H1 (cell line): Measurements from ENCODE around the gene UCHL5. TPM values are rescaled to one million over a fixed set of nuclear protein-coding genes. Genes with fewer than 3 reads are reported as not detected.

Experiments used
- CTCF ChIA-PET: fragments of 300-600 bp; sonication (Branson Sonifier 250); formaldehyde crosslinking; loops from one replicate; lab custom pipeline; 2021; ENCODE audit not compliant: partially characterized antibody; lab: Charles Lee
- POLR2A ChIA-PET: fragments of 300-600 bp; sonication (Branson Sonifier 250); formaldehyde crosslinking; loops from one replicate; lab custom pipeline; 2021; ENCODE audit warnings: inconsistent platforms; ENCODE audit not compliant: partially characterized antibody; lab: Charles Lee
- DNase-seq, 2 experiments: peaks; one replicate each; pipeline versions ENCODE4 v3.0.0 to v3.0.0-alpha.2; 2010 to 2022; ENCODE audit warnings: low spot score in 2 of 2, low read depth in 1 of 2, mixed read lengths in 1 of 2
- FAIRE-seq: peaks from 2 replicates; lab custom pipeline; 2011; peaks lifted over from hg19 to GRCh38; lab: Jason Lieb, UNC
- H2AFZ ChIP-seq: 2 replicates; pipeline ENCODE4 v1.8.1; 2012; ENCODE audit warnings: low read length, inconsistent platforms
- H2AK5ac ChIP-seq: 2 replicates; pipeline ENCODE4 v1.6.1; 2013; ENCODE audit warnings: low read depth, low read length
- H2BK120ac ChIP-seq: replicated peaks from 2 replicates; pipeline ENCODE3; 2013; ENCODE audit warnings: low read depth, low read length, inconsistent platforms
- H2BK12ac ChIP-seq: 2 replicates; pipeline ENCODE4 v1.6.1; 2013; ENCODE audit warnings: low read depth, low read length
- H2BK15ac ChIP-seq: 2 replicates; pipeline ENCODE4 v1.6.1; 2013; ENCODE audit warnings: low read length
- H2BK20ac ChIP-seq: 2 replicates; pipeline ENCODE4 v1.6.1; 2013; ENCODE audit warnings: low read length
- H2BK5ac ChIP-seq: 2 replicates; pipeline ENCODE4 v1.6.1; 2013; ENCODE audit warnings: low read depth, low read length
- H3K14ac ChIP-seq: 2 replicates; pipeline ENCODE4 v1.6.1; 2013; ENCODE audit warnings: inconsistent platforms; ENCODE audit not compliant: insufficient read length
- H3K18ac ChIP-seq: 2 replicates; pipeline ENCODE4 v1.6.1; 2013; ENCODE audit warnings: low read length; ENCODE audit errors: extremely low read depth
- H3K23ac ChIP-seq: 2 replicates; pipeline ENCODE4 v1.6.1; 2013; ENCODE audit warnings: inconsistent platforms; ENCODE audit not compliant: insufficient read length
- H3K23me2 ChIP-seq: 2 replicates; pipeline ENCODE4 v1.6.1; 2013; ENCODE audit warnings: low read depth, low read length
- H3K27ac ChIP-seq: 2 replicates; pipeline ENCODE4 v1.6.1; 2011; ENCODE audit warnings: low read depth, low read length, inconsistent platforms
- H3K27me3 ChIP-seq, 4 experiments: replicated peaks in 1 of 4; 1 replicate in 1 of 4; 2 replicates in 3 of 4; pipeline versions ENCODE4 v1.6.1 to v1.8.1; 2011 to 2013; ENCODE audit warnings: low read length in 3 of 4, mild to moderate bottlenecking in 3 of 4, inconsistent platforms in 2 of 4, mixed read lengths in 2 of 4, moderate library complexity in 1 of 4; ENCODE audit not compliant: control insufficient read depth in 3 of 4, insufficient read depth in 3 of 4; ENCODE audit errors: extremely low read depth in 1 of 4
- H3K36me3 ChIP-seq, 4 experiments: 2 replicates each; pipeline versions ENCODE4 v1.6.1 to v1.8.1; 2011 to 2013; ENCODE audit warnings: mild to moderate bottlenecking in 4 of 4, low read length in 3 of 4, moderate library complexity in 2 of 4, control low read depth in 1 of 4, inconsistent platforms in 1 of 4; ENCODE audit not compliant: insufficient read depth in 4 of 4, control insufficient read depth in 2 of 4
- H3K4ac ChIP-seq: replicated peaks from 2 replicates; pipeline ENCODE3; 2013; ENCODE audit warnings: low read length, low read depth, mixed read lengths, inconsistent platforms; ENCODE audit not compliant: insufficient read length
- H3K4me1 ChIP-seq, 4 experiments: replicated peaks in 1 of 4; 1 replicate in 1 of 4; 2 replicates in 3 of 4; pipeline versions ENCODE4 v1.6.1 to v1.8.1; 2011 to 2013; ENCODE audit warnings: low read length in 3 of 4, inconsistent platforms in 2 of 4, mixed read lengths in 1 of 4; ENCODE audit not compliant: insufficient read depth in 4 of 4, control insufficient read depth in 3 of 4
- H3K4me2 ChIP-seq, 2 experiments: 2 replicates each; pipeline versions ENCODE4 v1.6.1 to v1.8.1; 2011 to 2013; ENCODE audit warnings: low read depth in 2 of 2, low read length in 2 of 2, control low read depth in 1 of 2, inconsistent platforms in 1 of 2, mild to moderate bottlenecking in 1 of 2; ENCODE audit not compliant: insufficient read depth in 1 of 2
- H3K4me3 ChIP-seq, 4 experiments: fragments of 200-600, 300-600 bp in 1 of 4; sonication (generic), shearing (Covaris generic), sonication (Bioruptor Twin) in 1 of 4; 2 replicates each; pipeline versions ENCODE4 v1.5.1 to v1.8.1; 2011 to 2016; ENCODE audit warnings: low read length in 4 of 4, low read depth in 3 of 4, control low read depth in 2 of 4, inconsistent platforms in 2 of 4, mild to moderate bottlenecking in 2 of 4, mixed read lengths in 1 of 4, moderate library complexity in 1 of 4; ENCODE audit not compliant: insufficient read depth in 2 of 4; ENCODE audit errors: extremely low read depth in 1 of 4
- H3K56ac ChIP-seq: replicated peaks from 2 replicates; pipeline ENCODE3; 2013; ENCODE audit warnings: low read depth, mild to moderate bottlenecking, mixed read lengths, low read length, inconsistent platforms; ENCODE audit not compliant: insufficient read length
- H3K79me1 ChIP-seq: 2 replicates; pipeline ENCODE4 v1.6.1; 2013; ENCODE audit warnings: low read depth, low read length, control low read depth
- H3K79me2 ChIP-seq, 2 experiments: 2 replicates each; pipeline versions ENCODE4 v1.6.1 to v1.8.1; 2012 to 2013; ENCODE audit warnings: low read length in 2 of 2, mild to moderate bottlenecking in 2 of 2, inconsistent platforms in 1 of 2; ENCODE audit not compliant: insufficient read depth in 2 of 2, control insufficient read depth in 1 of 2
- H3K9ac ChIP-seq, 4 experiments: replicated peaks in 1 of 4; 1 replicate in 1 of 4; 2 replicates in 3 of 4; pipeline versions ENCODE4 v1.6.1 to v1.8.1; 2011 to 2013; ENCODE audit warnings: low read depth in 3 of 4, low read length in 3 of 4, control low read depth in 2 of 4, mild to moderate bottlenecking in 2 of 4, moderate library complexity in 2 of 4, inconsistent platforms in 1 of 4; ENCODE audit errors: extremely low read depth in 1 of 4
- H3K9me3 ChIP-seq, 2 experiments: 2 replicates each; pipeline versions ENCODE4 v1.6.1 to v1.8.1; 2012 to 2013; ENCODE audit warnings: mild to moderate bottlenecking in 2 of 2, moderate library complexity in 2 of 2, control low read depth in 1 of 2, inconsistent platforms in 1 of 2, low read depth in 1 of 2, low read length in 1 of 2, mixed read lengths in 1 of 2; ENCODE audit not compliant: insufficient read depth in 2 of 2
- H4K20me1 ChIP-seq, 2 experiments: replicated peaks in 1 of 2; 2 replicates each; pipeline versions ENCODE3 to v1.8.1; 2011 to 2013; ENCODE audit warnings: inconsistent platforms in 2 of 2, low read length in 2 of 2, mild to moderate bottlenecking in 1 of 2; ENCODE audit not compliant: insufficient read depth in 2 of 2, control insufficient read depth in 1 of 2
- H4K5ac ChIP-seq: 2 replicates; pipeline ENCODE4 v1.6.1; 2013; ENCODE audit warnings: low read length, low read depth, mixed read lengths, inconsistent platforms; ENCODE audit not compliant: insufficient read length
- H4K8ac ChIP-seq: 2 replicates; pipeline ENCODE4 v1.8.0; 2013; ENCODE audit warnings: mild to moderate bottlenecking, moderate library complexity, low read length, inconsistent platforms; ENCODE audit not compliant: insufficient read depth; ENCODE audit errors: extremely low read depth
- H4K91ac ChIP-seq: replicated peaks from 2 replicates; pipeline ENCODE3; 2013; ENCODE audit warnings: low read length, mixed read lengths, inconsistent platforms; ENCODE audit not compliant: insufficient read length
- JUND ChIP-seq: IDR thresholded peaks from 2 replicates; pipeline ENCODE4 v1.6.1; 2011; ENCODE audit warnings: mild to moderate bottlenecking, improper control_type of control experiment, low read length
- SIX5 ChIP-seq: IDR thresholded peaks from 2 replicates; pipeline ENCODE4 v1.6.1; 2011; ENCODE audit warnings: mild to moderate bottlenecking, low read depth, low read length
- WGBS, 2 experiments: shearing (Covaris generic) in 1 of 2; methylation state at CpG; one replicate each; pipeline versions ENCODE4 v1.1.6 to v1.1.7; 2013 to 2015; ENCODE audit warnings: low lambda C conversion rate in 2 of 2, mixed read lengths in 2 of 2, inconsistent platforms in 1 of 2, low coverage in 1 of 2, missing lambda C conversion rate in 1 of 2; ENCODE audit not compliant: insufficient replicate concordance in 2 of 2, insufficient coverage in 1 of 2, insufficient read length in 1 of 2; ENCODE audit errors: extremely low coverage in 1 of 2, missing lambda C conversion rate in 1 of 2; 5-methylcytosine and 5-hydroxymethylcytosine counted together
- polyA plus RNA-seq, 7 experiments: library from polyadenylated mRNA; depleted of rRNA in 3 of 7; stranded (reverse) in 5 of 7; unstranded in 2 of 7; fragments of >200 nt in 5 of 7; fragments of 200-250 nt in 2 of 7; gene quantifications; 1 replicate in 5 of 7; 2 replicates in 1 of 7; 4 replicates in 1 of 7; pipeline versions ENCODE4 v1.2.1 to v1.2.3, GENCODE V29; 2011 to 2013; ENCODE audit warnings: missing spikeins in 2 of 7, mixed read lengths in 2 of 7
- total RNA-seq: library from RNA; stranded (reverse); fragmentation: NEBNext Ultra II Directional; extraction: Animal tissue kit (Norgen Biotek cat#: 25700); gene quantifications from 2 replicates; pipeline ENCODE4 v1.2.1, GENCODE V29; 2021

The UCHL5 gene
- total and polyA plus RNA-seq, 2 of the 8 experiments (the other 6 are each of a cell fraction or from before 2014, with no cell fraction given) = 12.0 to 40.0 TPM

DNA sequence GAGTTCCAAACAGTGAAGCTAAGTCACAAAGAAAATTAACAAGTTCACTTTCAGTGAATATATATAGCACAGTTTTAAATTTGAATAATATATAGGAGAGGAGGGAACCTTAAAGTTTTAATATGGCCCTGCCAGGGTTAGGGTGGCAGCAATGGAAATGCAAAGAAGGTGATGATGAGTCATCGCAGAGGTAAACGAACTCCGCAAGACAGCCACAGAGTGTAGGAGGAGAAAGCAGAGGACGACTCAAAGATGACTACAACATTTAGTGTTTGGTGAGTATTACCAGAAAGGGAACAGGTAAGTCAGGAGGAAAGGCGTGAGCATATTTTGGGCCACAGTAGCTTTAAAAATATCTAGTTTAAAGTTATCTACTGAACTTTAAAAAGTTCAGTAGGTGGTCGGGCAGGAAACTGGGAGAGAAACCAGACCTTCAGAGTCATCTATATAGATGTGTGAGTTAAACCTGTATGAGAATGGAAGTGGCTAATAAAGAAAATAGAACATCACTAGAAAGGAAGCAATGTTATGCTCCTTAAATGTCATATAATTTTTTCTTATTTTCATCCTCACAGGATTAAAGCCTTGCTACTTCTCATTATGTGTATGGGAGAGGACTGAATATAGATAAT lies 75.7 kb downstream of the UCHL5 start:
- WGBS, 2 experiments = 66% methylated on average over 6 of the region's 6 CpGs; no CpG with 5 or more reads in 1 of the 2 experiments
- ChIA-PET POLR2A (no interaction called here), CTCF (interaction anchor here (1.1 kb wide), 1 partner anchor 30 kb away, joined by 3 read pairs; no protein-coding TSS in a partner anchor)
- Histone ChIP-seq H4K20me1 (no peaks in the 10 kb centered on the region), H3K79me1 (no peaks in the 10 kb centered on the region), H3K14ac (no peak overlapping the region), H4K91ac (no peak overlapping the region), H3K27ac (no peak overlapping the region), H3K36me3 (no peaks in the 10 kb centered on the region), H2BK5ac (no peak overlapping the region), H3K4ac (no peak overlapping the region), H3K9me3 (peaks cover 4 to 8% of the 10 kb centered on the region in 2 experiments; a peak in 2 of 4 replicates), H3K56ac (no peak overlapping the region), H2AFZ (no peak overlapping the region), H3K9ac (no peak overlapping the region), H2AK5ac (no peak overlapping the region), H2BK20ac (no peak overlapping the region), H2BK120ac (no peak overlapping the region), H3K23me2 (no peaks in the 10 kb centered on the region), H3K27me3 (no peaks in the 10 kb centered on the region), H2BK12ac (no peak overlapping the region), H3K4me2 (no peak overlapping the region), H3K4me1 (peaks cover 0 to under 1% (median 0%) of the 10 kb centered on the region in 4 experiments; a peak in 1 of 7 replicates), H3K4me3 (no peak overlapping the region), H3K18ac (no peak overlapping the region), H3K79me2 (no peaks in the 10 kb centered on the region)
- no peak for DNase-seq
- no peak for FAIRE-seq
- peak; percentile 79 for TF ChIP-seq JUND
- no peak for TF ChIP-seq SIX5
- TF ChIP-seq, all 59 proteins: peak for 1
- H4K5ac ChIP-seq = no peak overlapping the region
- no peak overlapping the region for H3K23ac ChIP-seq
- no peak overlapping the region for H4K8ac ChIP-seq
- no peak overlapping the region for H2BK15ac ChIP-seq
